Natural killer cell (primary cell): ENCODE measurements around the gene SNAPC1. TPM values are rescaled to one million over a fixed set of nuclear protein-coding genes. Genes with fewer than 3 reads are reported as not detected.

Experiments used
- ATAC-seq, 3 donors: fragments of 150-1000 bp in 2 of 3; fragments of 200-7000 bp in 1 of 3; cut with Tn5 transposase; 1 replicate in 1 of 3; 2 replicates in 2 of 3; pipeline ENCODE4 v1.10.0; 2021; ENCODE audit warnings: mild to moderate bottlenecking in 2 of 3, moderate library complexity in 2 of 3
- DNase-seq, 2 donors: peaks; one replicate each; pipeline versions ENCODE4 v3.0.0 to v3.0.0-alpha.2; 2013 to 2021; ENCODE audit warnings: mixed read lengths in 1 of 2
- H3K27ac ChIP-seq: one replicate; pipeline ENCODE4 v1.5.1; 2013; ENCODE audit warnings: mild to moderate bottlenecking, low read length
- H3K27me3 ChIP-seq: one replicate; pipeline ENCODE4 v1.6.1; 2013; ENCODE audit warnings: low read length; ENCODE audit not compliant: control insufficient read depth, insufficient read depth
- H3K36me3 ChIP-seq: one replicate; pipeline ENCODE4 v1.6.1; 2013; ENCODE audit warnings: low read length; ENCODE audit not compliant: control insufficient read depth, insufficient read depth
- H3K4me1 ChIP-seq: one replicate; pipeline ENCODE4 v1.6.1; 2013; ENCODE audit warnings: low read length; ENCODE audit not compliant: control insufficient read depth, insufficient read depth
- H3K4me3 ChIP-seq: one replicate; pipeline ENCODE4 v1.5.1; 2013; ENCODE audit warnings: low read length
- H3K9me3 ChIP-seq: one replicate; pipeline ENCODE4 v1.6.1; 2013; ENCODE audit warnings: low read length; ENCODE audit not compliant: control insufficient read depth, insufficient read depth
- H3K27ac Mint-ChIP-seq, 2 donors: one replicate each; pipeline ENCODE4 v1.8.0; 2022; ENCODE audit warnings: mild to moderate bottlenecking in 2 of 2, mixed read lengths in 2 of 2, moderate library complexity in 1 of 2
- H3K27me3 Mint-ChIP-seq, 2 donors: one replicate each; pipeline ENCODE4 v1.8.0; 2022; ENCODE audit warnings: low read depth in 2 of 2, mixed read lengths in 2 of 2
- H3K36me3 Mint-ChIP-seq: one replicate; pipeline ENCODE4 v1.8.0; 2022; ENCODE audit warnings: mixed read lengths
- H3K4me1 Mint-ChIP-seq, 2 donors: one replicate each; pipeline ENCODE4 v1.8.0; 2022; ENCODE audit warnings: mixed read lengths in 2 of 2
- H3K4me3 Mint-ChIP-seq: one replicate; pipeline ENCODE4 v1.8.0; 2022; ENCODE audit warnings: mild to moderate bottlenecking, moderate library complexity, mixed read lengths
- H3K9me3 Mint-ChIP-seq, 2 donors: one replicate each; pipeline ENCODE4 v1.8.0; 2022; ENCODE audit warnings: mixed read lengths in 2 of 2
- WGBS: methylation state at CpG from one replicate; pipeline ENCODE4 v1.1.7; 2013; ENCODE audit warnings: missing lambda C conversion rate; ENCODE audit not compliant: insufficient coverage; 5-methylcytosine and 5-hydroxymethylcytosine counted together
- intact Hi-C: fragments of 100-400 bp; cut with micrococcal nuclease; formaldehyde crosslinking; loops from one replicate; pipeline ENCODE4 v1.14.2; 2022
- total RNA-seq, 4 donors: library from RNA; stranded (reverse); fragments of 120-200 nt in 1 of 4; gene quantifications; one replicate each; pipeline versions ENCODE4 v1.2.3 to v1.2.4, GENCODE V29; 2013 to 2022
- TF ChIP-seq, protein P1 (sequence below): fragments of 200-600 bp; IDR thresholded peaks from one replicate; pipeline ENCODE4 v1.8.0; 2022; ENCODE audit warnings: antibody characterized with exemption

SNAPC1 gene
- total RNA-seq, 3 donors from 2014 or later (not counting 1 experiment from before 2014, with no cell fraction given), result 2.2 to 2.4 (median 2.2) TPM

DNA sequence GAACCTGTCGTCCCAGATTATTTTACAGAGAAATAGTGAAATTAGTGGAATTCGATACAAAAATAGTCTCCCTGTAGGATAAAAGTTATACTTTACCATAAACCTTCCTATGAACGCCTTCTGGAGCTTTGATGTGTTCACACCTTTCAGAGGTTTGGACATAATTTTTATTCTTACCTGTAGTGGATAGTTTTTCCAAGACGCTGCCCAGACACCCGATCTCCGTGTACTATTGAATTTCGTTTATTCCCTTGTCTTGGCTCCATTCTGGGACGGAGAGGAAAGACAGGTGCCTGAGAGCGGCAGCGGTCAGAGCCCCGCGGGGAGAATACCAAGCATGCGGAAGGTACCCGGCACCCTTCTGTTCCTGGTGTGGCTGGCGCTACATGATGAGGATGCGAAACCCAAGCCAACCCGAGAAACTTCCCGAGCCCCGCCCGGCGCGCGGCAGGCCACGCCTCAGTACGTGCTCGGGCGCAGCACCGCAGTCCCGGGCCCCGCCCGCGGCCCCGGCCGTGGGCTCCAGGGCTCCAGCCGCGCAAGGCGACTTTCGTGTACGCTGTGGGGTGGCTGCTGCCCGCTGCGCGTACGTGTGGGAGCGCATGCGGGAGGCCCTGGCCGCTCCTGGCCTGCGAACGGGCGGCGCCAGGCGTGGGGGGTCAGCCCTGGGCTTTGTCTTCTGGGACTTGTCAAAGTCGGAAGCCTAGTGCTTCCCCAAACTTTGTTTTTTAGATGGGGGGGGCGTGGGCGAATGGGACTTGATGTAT is 11.3 kb upstream of the SNAPC1 start:
- H3K27ac Mint-ChIP-seq, result peak overlapping the region; percentile 71 to 74
- TF ChIP-seq, protein P1, sequence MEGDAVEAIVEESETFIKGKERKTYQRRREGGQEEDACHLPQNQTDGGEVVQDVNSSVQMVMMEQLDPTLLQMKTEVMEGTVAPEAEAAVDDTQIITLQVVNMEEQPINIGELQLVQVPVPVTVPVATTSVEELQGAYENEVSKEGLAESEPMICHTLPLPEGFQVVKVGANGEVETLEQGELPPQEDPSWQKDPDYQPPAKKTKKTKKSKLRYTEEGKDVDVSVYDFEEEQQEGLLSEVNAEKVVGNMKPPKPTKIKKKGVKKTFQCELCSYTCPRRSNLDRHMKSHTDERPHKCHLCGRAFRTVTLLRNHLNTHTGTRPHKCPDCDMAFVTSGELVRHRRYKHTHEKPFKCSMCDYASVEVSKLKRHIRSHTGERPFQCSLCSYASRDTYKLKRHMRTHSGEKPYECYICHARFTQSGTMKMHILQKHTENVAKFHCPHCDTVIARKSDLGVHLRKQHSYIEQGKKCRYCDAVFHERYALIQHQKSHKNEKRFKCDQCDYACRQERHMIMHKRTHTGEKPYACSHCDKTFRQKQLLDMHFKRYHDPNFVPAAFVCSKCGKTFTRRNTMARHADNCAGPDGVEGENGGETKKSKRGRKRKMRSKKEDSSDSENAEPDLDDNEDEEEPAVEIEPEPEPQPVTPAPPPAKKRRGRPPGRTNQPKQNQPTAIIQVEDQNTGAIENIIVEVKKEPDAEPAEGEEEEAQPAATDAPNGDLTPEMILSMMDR, result no peak
- intact Hi-C loops, result no loop called here
- Histone ChIP-seq H3K27me3 (no peaks in the 10 kb centered on the region), H3K4me3 (peak overlapping the region; percentile 51), H3K4me1 (peaks cover 3% of the 10 kb centered on the region), H3K36me3 (peaks cover 20% of the 10 kb centered on the region), H3K9me3 (no peaks in the 10 kb centered on the region), H3K27ac (peak overlapping the region; percentile 49)
- peaks cover 6 to 9% of the 10 kb centered on the region in 2 donors for H3K4me1 Mint-ChIP-seq
- no peaks in the 10 kb centered on the region for H3K9me3 Mint-ChIP-seq
- WGBS, result under 1% methylated on average over 52 of the region's 54 CpGs
- H3K27me3 Mint-ChIP-seq, result peaks cover 6 to 11% of the 10 kb centered on the region in 2 donors
- H3K4me3 Mint-ChIP-seq, result peak overlapping the region; percentile 90
- DNase-seq, result peak; percentile 53 to 89
- H3K36me3 Mint-ChIP-seq, result peaks cover 9% of the 10 kb centered on the region
- peak; percentile 86 to 95 (median 93) for ATAC-seq

DNA sequence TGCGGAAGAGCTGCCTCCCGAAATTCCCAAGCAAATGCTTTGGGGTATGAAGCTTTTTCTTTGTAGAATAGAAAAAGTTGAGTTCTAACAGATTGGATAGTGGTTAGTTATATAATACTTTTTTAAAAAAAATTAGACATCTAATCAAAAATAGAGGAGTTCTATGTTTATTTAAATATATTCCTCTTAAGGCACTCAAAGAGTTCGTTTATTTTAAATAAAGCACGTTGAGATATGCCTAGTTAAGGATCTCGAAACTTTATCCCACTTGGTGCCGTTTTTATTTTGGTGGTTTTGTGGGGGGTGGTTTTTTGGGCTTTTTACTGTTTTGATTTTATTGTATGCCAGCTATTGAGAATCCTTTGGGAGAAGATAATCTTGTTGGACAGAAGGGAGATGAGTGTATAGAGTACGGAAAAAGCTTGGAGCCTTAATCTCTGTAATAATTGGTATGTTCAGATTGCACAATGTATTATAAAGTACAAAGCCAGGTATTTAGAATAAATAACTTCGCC is 10.7 kb upstream of the SNAPC1 start:
- WGBS, result 39% methylated on average over 4 of the region's 8 CpGs
- Histone ChIP-seq H3K4me3 (peak overlapping the region; percentile 51), H3K36me3 (peaks cover 17% of the 10 kb centered on the region), H3K27me3 (no peaks in the 10 kb centered on the region), H3K4me1 (peaks cover 3% of the 10 kb centered on the region), H3K9me3 (no peaks in the 10 kb centered on the region), H3K27ac (peak overlapping the region; percentile 28)
- H3K27me3 Mint-ChIP-seq, result peaks cover 12 to 16% of the 10 kb centered on the region in 2 donors
- H3K27ac Mint-ChIP-seq, result peak overlapping the region; percentile 34 to 74
- peaks cover 9% of the 10 kb centered on the region for H3K36me3 Mint-ChIP-seq
- intact Hi-C loops, result no loop called here
- H3K4me1 Mint-ChIP-seq, result peaks cover 6 to 9% of the 10 kb centered on the region in 2 donors
- no peaks in the 10 kb centered on the region for H3K9me3 Mint-ChIP-seq
- no peak for ATAC-seq
- peak overlapping the region; percentile 90 for H3K4me3 Mint-ChIP-seq
- TF ChIP-seq, protein P1, result no peak
- no peak for DNase-seq

DNA sequence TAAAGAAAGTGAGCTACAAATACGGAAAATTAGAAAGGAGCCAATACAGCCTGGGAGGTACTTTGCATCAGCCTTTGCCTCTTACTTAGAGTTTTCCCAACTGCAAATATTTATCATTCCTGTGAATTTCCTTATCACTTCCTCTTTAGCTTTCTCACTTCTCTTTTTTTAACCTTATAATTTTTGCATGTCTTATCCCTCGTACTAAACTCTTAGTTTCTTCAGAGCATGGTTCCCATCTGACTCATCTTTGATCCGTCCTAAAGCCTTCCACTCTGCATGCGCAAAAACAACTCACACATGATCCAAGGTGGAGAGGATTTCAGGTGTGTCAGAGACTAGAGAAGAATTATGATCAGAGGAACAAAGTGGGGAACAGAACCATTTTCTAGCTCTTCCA is 9.6 kb upstream of the SNAPC1 start:
- H3K9me3 Mint-ChIP-seq, result no peaks in the 10 kb centered on the region
- TF ChIP-seq, protein P1, result no peak
- WGBS, result 50% methylated on average over 2 of the region's 4 CpGs
- no peak for DNase-seq
- peaks cover 17 to 24% of the 10 kb centered on the region in 2 donors for H3K27me3 Mint-ChIP-seq
- Histone ChIP-seq H3K27me3 (no peaks in the 10 kb centered on the region), H3K27ac (no peak overlapping the region), H3K4me1 (peaks cover 3% of the 10 kb centered on the region), H3K36me3 (peaks cover 7% of the 10 kb centered on the region), H3K9me3 (no peaks in the 10 kb centered on the region), H3K4me3 (no peak overlapping the region)
- H3K36me3 Mint-ChIP-seq, result no peaks in the 10 kb centered on the region
- H3K27ac Mint-ChIP-seq, result no peak overlapping the region
- no peak for ATAC-seq
- no peak overlapping the region for H3K4me3 Mint-ChIP-seq
- intact Hi-C loops, result no loop called here
- H3K4me1 Mint-ChIP-seq, result peaks cover 6 to 9% of the 10 kb centered on the region in 2 donors
